Gastrocnemius medialis (tissue), 4 donors: ENCODE results near the gene SGCA.

Source experiments
- CTCF ChIP-seq, 5 experiments: fragments of 450-650 bp in 3 of 5; fragments of 200-600 bp in 2 of 5; sonication (generic) in 2 of 5; IDR thresholded peaks in 4 of 5; conservative IDR thresholded peaks in 1 of 5; 1 replicate in 4 of 5; 2 replicates in 1 of 5; pipeline ENCODE4 v1.5.1; 2016 to 2019; ENCODE audit warnings: antibody characterized with exemption in 5 of 5, mild to moderate bottlenecking in 3 of 5, moderate library complexity in 3 of 5
- POLR2A ChIP-seq, 2 donors: fragments of 450-650 bp; IDR thresholded peaks; one replicate each; pipeline ENCODE4 v1.6.1; 2017; ENCODE audit warnings: antibody characterized with exemption in 2 of 2, mild to moderate bottlenecking in 2 of 2, moderate library complexity in 2 of 2

GRCh38 chr17:50208611-50209061, 42.8 kb downstream of the SGCA start:
- TF ChIP-seq POLR2A (IDR thresholded peaks at IDR 0.05) (no peak), CTCF (IDR thresholded peaks at IDR 0.05 in 4 of 5, conservative IDR thresholded peaks at IDR 0.05 in 1 of 5) (no peak)
